ENCODE measurements around the gene NUDT4B.
"Not testable (repeated sequence)": the region's sequence is repeated elsewhere in the genome, so short reads cannot be mapped to it uniquely, and the experiment has no call there.

DNA sequence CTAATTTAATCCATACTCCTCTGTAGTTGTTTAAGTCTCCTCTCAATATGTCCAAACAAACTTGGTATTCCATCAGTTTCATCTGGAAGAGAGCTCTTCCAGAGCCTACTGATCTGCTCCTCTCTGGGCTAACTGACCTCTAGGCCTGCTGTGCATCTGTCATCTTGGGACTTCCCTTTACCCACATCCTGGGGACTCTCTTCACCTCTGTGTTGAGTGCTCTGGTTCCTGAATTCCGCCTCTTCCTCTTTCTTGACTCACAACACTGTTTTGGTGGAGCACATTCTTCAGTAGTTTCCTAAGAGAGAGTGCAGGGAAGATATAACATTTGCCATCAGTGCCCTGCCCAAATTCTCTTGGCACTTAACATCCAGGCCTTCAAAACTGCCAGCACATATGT is 13.0 kb upstream of the NUDT4B start:
- TF ChIP-seq SP1 (IDR thresholded peaks at IDR 0.05); YY1 (IDR thresholded peaks at IDR 0.05); RAD21 (IDR thresholded peaks at IDR 0.05); RXRA (IDR thresholded peaks at IDR 0.05); HNF4G (IDR thresholded peaks at IDR 0.05); GABPA (IDR thresholded peaks at IDR 0.05 in 1 of 2, conservative IDR thresholded peaks at IDR 0.05 in 1 of 2); JUND (IDR thresholded peaks at IDR 0.05): not testable (repeated sequence)
- TF ChIP-seq, protein P1, sequence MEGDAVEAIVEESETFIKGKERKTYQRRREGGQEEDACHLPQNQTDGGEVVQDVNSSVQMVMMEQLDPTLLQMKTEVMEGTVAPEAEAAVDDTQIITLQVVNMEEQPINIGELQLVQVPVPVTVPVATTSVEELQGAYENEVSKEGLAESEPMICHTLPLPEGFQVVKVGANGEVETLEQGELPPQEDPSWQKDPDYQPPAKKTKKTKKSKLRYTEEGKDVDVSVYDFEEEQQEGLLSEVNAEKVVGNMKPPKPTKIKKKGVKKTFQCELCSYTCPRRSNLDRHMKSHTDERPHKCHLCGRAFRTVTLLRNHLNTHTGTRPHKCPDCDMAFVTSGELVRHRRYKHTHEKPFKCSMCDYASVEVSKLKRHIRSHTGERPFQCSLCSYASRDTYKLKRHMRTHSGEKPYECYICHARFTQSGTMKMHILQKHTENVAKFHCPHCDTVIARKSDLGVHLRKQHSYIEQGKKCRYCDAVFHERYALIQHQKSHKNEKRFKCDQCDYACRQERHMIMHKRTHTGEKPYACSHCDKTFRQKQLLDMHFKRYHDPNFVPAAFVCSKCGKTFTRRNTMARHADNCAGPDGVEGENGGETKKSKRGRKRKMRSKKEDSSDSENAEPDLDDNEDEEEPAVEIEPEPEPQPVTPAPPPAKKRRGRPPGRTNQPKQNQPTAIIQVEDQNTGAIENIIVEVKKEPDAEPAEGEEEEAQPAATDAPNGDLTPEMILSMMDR (IDR thresholded peaks at IDR 0.05; ENCODE audit: low read depth, low read length, missing input control) = not testable (repeated sequence)
- TF ChIP-seq, protein P2, sequence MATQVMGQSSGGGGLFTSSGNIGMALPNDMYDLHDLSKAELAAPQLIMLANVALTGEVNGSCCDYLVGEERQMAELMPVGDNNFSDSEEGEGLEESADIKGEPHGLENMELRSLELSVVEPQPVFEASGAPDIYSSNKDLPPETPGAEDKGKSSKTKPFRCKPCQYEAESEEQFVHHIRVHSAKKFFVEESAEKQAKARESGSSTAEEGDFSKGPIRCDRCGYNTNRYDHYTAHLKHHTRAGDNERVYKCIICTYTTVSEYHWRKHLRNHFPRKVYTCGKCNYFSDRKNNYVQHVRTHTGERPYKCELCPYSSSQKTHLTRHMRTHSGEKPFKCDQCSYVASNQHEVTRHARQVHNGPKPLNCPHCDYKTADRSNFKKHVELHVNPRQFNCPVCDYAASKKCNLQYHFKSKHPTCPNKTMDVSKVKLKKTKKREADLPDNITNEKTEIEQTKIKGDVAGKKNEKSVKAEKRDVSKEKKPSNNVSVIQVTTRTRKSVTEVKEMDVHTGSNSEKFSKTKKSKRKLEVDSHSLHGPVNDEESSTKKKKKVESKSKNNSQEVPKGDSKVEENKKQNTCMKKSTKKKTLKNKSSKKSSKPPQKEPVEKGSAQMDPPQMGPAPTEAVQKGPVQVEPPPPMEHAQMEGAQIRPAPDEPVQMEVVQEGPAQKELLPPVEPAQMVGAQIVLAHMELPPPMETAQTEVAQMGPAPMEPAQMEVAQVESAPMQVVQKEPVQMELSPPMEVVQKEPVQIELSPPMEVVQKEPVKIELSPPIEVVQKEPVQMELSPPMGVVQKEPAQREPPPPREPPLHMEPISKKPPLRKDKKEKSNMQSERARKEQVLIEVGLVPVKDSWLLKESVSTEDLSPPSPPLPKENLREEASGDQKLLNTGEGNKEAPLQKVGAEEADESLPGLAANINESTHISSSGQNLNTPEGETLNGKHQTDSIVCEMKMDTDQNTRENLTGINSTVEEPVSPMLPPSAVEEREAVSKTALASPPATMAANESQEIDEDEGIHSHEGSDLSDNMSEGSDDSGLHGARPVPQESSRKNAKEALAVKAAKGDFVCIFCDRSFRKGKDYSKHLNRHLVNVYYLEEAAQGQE (IDR thresholded peaks at IDR 0.05) = not testable (repeated sequence)
- TF ChIP-seq, protein P3, sequence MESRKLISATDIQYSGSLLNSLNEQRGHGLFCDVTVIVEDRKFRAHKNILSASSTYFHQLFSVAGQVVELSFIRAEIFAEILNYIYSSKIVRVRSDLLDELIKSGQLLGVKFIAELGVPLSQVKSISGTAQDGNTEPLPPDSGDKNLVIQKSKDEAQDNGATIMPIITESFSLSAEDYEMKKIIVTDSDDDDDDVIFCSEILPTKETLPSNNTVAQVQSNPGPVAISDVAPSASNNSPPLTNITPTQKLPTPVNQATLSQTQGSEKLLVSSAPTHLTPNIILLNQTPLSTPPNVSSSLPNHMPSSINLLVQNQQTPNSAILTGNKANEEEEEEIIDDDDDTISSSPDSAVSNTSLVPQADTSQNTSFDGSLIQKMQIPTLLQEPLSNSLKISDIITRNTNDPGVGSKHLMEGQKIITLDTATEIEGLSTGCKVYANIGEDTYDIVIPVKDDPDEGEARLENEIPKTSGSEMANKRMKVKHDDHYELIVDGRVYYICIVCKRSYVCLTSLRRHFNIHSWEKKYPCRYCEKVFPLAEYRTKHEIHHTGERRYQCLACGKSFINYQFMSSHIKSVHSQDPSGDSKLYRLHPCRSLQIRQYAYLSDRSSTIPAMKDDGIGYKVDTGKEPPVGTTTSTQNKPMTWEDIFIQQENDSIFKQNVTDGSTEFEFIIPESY (IDR thresholded peaks at IDR 0.05) = not testable (repeated sequence)
- TF ChIP-seq, protein P4, sequence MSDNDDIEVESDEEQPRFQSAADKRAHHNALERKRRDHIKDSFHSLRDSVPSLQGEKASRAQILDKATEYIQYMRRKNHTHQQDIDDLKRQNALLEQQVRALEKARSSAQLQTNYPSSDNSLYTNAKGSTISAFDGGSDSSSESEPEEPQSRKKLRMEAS (IDR thresholded peaks at IDR 0.05) = not testable (repeated sequence)

Data from liver (tissue), 3 donors.